CD4-positive, alpha-beta T cell (primary cell): ENCODE measurements around the gene NUP210. TPM values are rescaled to one million over a fixed set of nuclear protein-coding genes. Genes with fewer than 3 reads are reported as not detected.

Experiments
- ATAC-seq: fragments of 200-7000 bp; cut with Tn5 transposase; one replicate; pipeline ENCODE4 v1.10.0; 2022; ENCODE audit warnings: mild to moderate bottlenecking; ENCODE audit not compliant: poor library complexity
- CTCF ChIA-PET: fragments of 350-600 bp; sonication (Branson Sonifier 250); formaldehyde crosslinking; loops from one replicate; lab custom pipeline; 2021; ENCODE audit warnings: antibody characterized with exemption, inconsistent platforms; lab: Charles Lee
- POLR2A ChIA-PET: fragments of 350-600 bp; sonication (Branson Sonifier 250); formaldehyde crosslinking; loops from one replicate; lab custom pipeline; 2021; ENCODE audit warnings: antibody characterized with exemption, inconsistent platforms; lab: Charles Lee
- DNase-seq, 14 experiments: peaks; one replicate each; pipeline ENCODE4 v3.0.0-alpha.2; 2013 to 2020; ENCODE audit warnings: mixed read lengths in 2 of 14
- H3K27ac ChIP-seq, 2 donors: one replicate each; pipeline versions ENCODE4 v1.5.1 to v1.7.0; 2013; ENCODE audit warnings: low read length in 2 of 2, low read depth in 1 of 2, mild to moderate bottlenecking in 1 of 2
- H3K27me3 ChIP-seq, 2 experiments: 1 replicate in 1 of 2; 2 replicates in 1 of 2; pipeline versions ENCODE4 v1.6.1 to v1.7.0; 2013; ENCODE audit warnings: low read length in 2 of 2, control low read depth in 1 of 2, mild to moderate bottlenecking in 1 of 2, moderate library complexity in 1 of 2; ENCODE audit not compliant: insufficient read depth in 2 of 2, control insufficient read depth in 1 of 2
- H3K36me3 ChIP-seq: one replicate; pipeline ENCODE4 v1.6.1; 2013; ENCODE audit warnings: low read length, control low read depth; ENCODE audit not compliant: insufficient read depth
- H3K4me1 ChIP-seq: one replicate; pipeline ENCODE4 v1.6.1; 2013; ENCODE audit warnings: low read length, control low read depth; ENCODE audit not compliant: insufficient read depth
- H3K4me3 ChIP-seq: one replicate; pipeline ENCODE4 v1.5.1; 2013; ENCODE audit warnings: mild to moderate bottlenecking, low read length, moderate library complexity
- H3K9me3 ChIP-seq, 2 experiments: 1 replicate in 1 of 2; 2 replicates in 1 of 2; pipeline versions ENCODE4 v1.6.1 to v1.7.0; 2013; ENCODE audit warnings: low read length in 2 of 2, mild to moderate bottlenecking in 2 of 2, control low read depth in 1 of 2, moderate library complexity in 1 of 2; ENCODE audit not compliant: control insufficient read depth in 1 of 2, insufficient read depth in 1 of 2
- H3K27ac Mint-ChIP-seq: one replicate; pipeline ENCODE4 v1.8.0; 2020; ENCODE audit warnings: mixed read lengths
- H3K27me3 Mint-ChIP-seq: one replicate; pipeline ENCODE4 v1.8.0; 2021; ENCODE audit warnings: mixed read lengths
- H3K36me3 Mint-ChIP-seq: one replicate; pipeline ENCODE4 v1.8.0; 2021; ENCODE audit warnings: low read depth, mixed read lengths
- H3K4me1 Mint-ChIP-seq: one replicate; pipeline ENCODE4 v1.8.0; 2021; ENCODE audit warnings: low read depth, mixed read lengths
- H3K4me3 Mint-ChIP-seq: one replicate; pipeline ENCODE4 v1.8.0; 2020; ENCODE audit warnings: mild to moderate bottlenecking, mixed read lengths
- H3K9me3 Mint-ChIP-seq: one replicate; pipeline ENCODE4 v1.8.0; 2020; ENCODE audit warnings: mixed read lengths
- intact Hi-C, 2 experiments: fragments of 100-400 bp; cut with DNase I in 1 of 2; cut with micrococcal nuclease in 1 of 2; formaldehyde crosslinking; loops; one replicate each; pipeline versions ENCODE4 v1.15.1 to v1.9.0; 2023 to 2025; cut with DNase I, micrococcal nuclease
- total RNA-seq, 174 experiments: library from RNA in 2 of 174; stranded (reverse) in 2 of 174; gene quantifications; one replicate each; pipeline ENCODE4 v1.2.3 and lab custom pipeline; 2021 to 2026
- TF ChIP-seq, protein P1 (sequence below): fragments of 200-600 bp; IDR thresholded peaks from one replicate; pipeline ENCODE4 v1.8.0; 2022; ENCODE audit warnings: antibody characterized with exemption, mild to moderate bottlenecking

Gene NUP210
- total RNA-seq, 2 experiments from 2014 or later = 82.0 to 83.5 TPM

GRCh38 chr3:13333236-13333897 lies 86.8 kb downstream of the NUP210 start:
- no peak overlapping the region for H3K27ac ChIP-seq
- H3K27me3 Mint-ChIP-seq = no peaks in the 10 kb centered on the region
- ChIA-PET CTCF (no interaction called here), POLR2A (no interaction called here)
- peaks cover 12% of the 10 kb centered on the region for H3K4me1 ChIP-seq
- intact Hi-C loops = no loop called here
- H3K27me3 ChIP-seq = no peaks in the 10 kb centered on the region
- no peak overlapping the region for H3K4me3 ChIP-seq
- H3K36me3 ChIP-seq = peaks cover 99% of the 10 kb centered on the region
- H3K36me3 Mint-ChIP-seq = peaks cover 95% of the 10 kb centered on the region
- TF ChIP-seq, protein P1, sequence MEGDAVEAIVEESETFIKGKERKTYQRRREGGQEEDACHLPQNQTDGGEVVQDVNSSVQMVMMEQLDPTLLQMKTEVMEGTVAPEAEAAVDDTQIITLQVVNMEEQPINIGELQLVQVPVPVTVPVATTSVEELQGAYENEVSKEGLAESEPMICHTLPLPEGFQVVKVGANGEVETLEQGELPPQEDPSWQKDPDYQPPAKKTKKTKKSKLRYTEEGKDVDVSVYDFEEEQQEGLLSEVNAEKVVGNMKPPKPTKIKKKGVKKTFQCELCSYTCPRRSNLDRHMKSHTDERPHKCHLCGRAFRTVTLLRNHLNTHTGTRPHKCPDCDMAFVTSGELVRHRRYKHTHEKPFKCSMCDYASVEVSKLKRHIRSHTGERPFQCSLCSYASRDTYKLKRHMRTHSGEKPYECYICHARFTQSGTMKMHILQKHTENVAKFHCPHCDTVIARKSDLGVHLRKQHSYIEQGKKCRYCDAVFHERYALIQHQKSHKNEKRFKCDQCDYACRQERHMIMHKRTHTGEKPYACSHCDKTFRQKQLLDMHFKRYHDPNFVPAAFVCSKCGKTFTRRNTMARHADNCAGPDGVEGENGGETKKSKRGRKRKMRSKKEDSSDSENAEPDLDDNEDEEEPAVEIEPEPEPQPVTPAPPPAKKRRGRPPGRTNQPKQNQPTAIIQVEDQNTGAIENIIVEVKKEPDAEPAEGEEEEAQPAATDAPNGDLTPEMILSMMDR = no peak
- H3K27ac Mint-ChIP-seq = peak overlapping the region; percentile 1
- ATAC-seq = no peak
- no peak for DNase-seq
- H3K4me1 Mint-ChIP-seq = no peaks in the 10 kb centered on the region
- no peak overlapping the region for H3K4me3 Mint-ChIP-seq
- H3K9me3 ChIP-seq = no peaks in the 10 kb centered on the region
- H3K9me3 Mint-ChIP-seq = no peaks in the 10 kb centered on the region

DNA sequence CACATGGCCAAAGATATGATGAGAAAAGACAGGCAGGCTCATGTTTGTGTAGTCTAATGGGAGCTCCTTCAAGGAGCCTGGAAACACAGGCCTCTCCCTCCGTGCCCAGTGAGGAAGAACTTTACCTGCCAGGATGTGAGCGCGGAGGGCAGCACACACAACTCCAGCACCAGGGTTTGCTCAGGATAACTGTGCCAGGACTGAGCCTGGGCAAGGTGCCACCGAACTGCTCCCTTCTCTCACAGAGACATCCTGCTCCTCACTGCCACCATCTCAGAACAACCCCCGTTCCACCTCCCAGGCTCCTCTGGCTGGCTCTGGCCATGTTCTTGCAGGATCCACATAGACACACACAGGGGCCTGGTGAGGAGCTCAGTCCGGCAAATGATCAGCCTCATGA lies 87.4 kb downstream of the NUP210 start:
- no peaks in the 10 kb centered on the region for H3K27me3 ChIP-seq
- H3K9me3 ChIP-seq = no peaks in the 10 kb centered on the region
- peaks cover 97% of the 10 kb centered on the region for H3K36me3 Mint-ChIP-seq
- H3K4me1 Mint-ChIP-seq = no peaks in the 10 kb centered on the region
- H3K27me3 Mint-ChIP-seq = no peaks in the 10 kb centered on the region
- peak overlapping the region; percentile 78 for H3K27ac Mint-ChIP-seq
- H3K4me3 Mint-ChIP-seq = no peak overlapping the region
- H3K9me3 Mint-ChIP-seq = no peaks in the 10 kb centered on the region
- intact Hi-C loops = no loop called here
- peaks cover 99% of the 10 kb centered on the region for H3K36me3 ChIP-seq
- no peak overlapping the region for H3K27ac ChIP-seq
- ChIA-PET POLR2A (no interaction called here), CTCF (no interaction called here)
- no peak for ATAC-seq
- no peak overlapping the region for H3K4me3 ChIP-seq
- TF ChIP-seq, protein P1 = no peak
- H3K4me1 ChIP-seq = peaks cover 12% of the 10 kb centered on the region
- DNase-seq = no peak

GRCh38 chr3:13332158-13332557 lies 88.0 kb downstream of the NUP210 start:
- peaks cover 99% of the 10 kb centered on the region for H3K36me3 ChIP-seq
- Mint-ChIP-seq H3K27me3 (no peaks in the 10 kb centered on the region), H3K9me3 (no peaks in the 10 kb centered on the region), H3K27ac (peak overlapping the region; percentile 78), H3K4me3 (no peak overlapping the region), H3K4me1 (no peaks in the 10 kb centered on the region), H3K36me3 (peaks cover 96% of the 10 kb centered on the region)
- H3K4me3 ChIP-seq = no peak overlapping the region
- intact Hi-C loops = no loop called here
- no peaks in the 10 kb centered on the region for H3K9me3 ChIP-seq
- H3K4me1 ChIP-seq = peaks cover 7% of the 10 kb centered on the region
- no peaks in the 10 kb centered on the region for H3K27me3 ChIP-seq
- POLR2A ChIA-PET = no interaction called here
- CTCF ChIA-PET = no interaction called here
- ATAC-seq (no peak), DNase-seq (no peak)
- H3K27ac ChIP-seq = no peak overlapping the region
- TF ChIP-seq, protein P1 = no peak
